RPMI7951 (cell line): ENCODE measurements around the gene SYT1. TPM values are rescaled to one million over a fixed set of nuclear protein-coding genes. Genes with fewer than 3 reads are reported as not detected.

Source experiments
- DNase-seq: peaks from one replicate; pipeline ENCODE4 v3.0.0-alpha.2; 2012; ENCODE audit warnings: low read depth
- total RNA-seq: library from RNA; depleted of rRNA; stranded (reverse); fragments of >200 nt; shearing (Covaris generic); gene quantifications from 2 replicates; pipeline ENCODE4 v1.2.3, GENCODE V29; 2014

The SYT1 gene
- total RNA-seq, 1 experiment from 2014 or later = 5.9 TPM

GRCh38 chr12:79056775-79057174 is 192.2 kb downstream of the SYT1 start:
- no peak for DNase-seq

- DNase-seq = no peak
These were observed 193.0 kb downstream of the SYT1 start for GRCh38 chr12:79057540-79057939.

GRCh38 chr12:79058342-79058741 is 193.8 kb downstream of the SYT1 start:
- DNase-seq = peak; percentile 80

- no peak for DNase-seq
These were observed 195.0 kb downstream of the SYT1 start for GRCh38 chr12:79059557-79059956.

GRCh38 chr12:79063258-79063657 is 198.7 kb downstream of the SYT1 start:
- DNase-seq = peak; percentile 8

GRCh38 chr12:79067977-79068376 is 203.4 kb downstream of the SYT1 start:
- no peak for DNase-seq

- DNase-seq = no peak
These were observed 204.4 kb downstream of the SYT1 start for GRCh38 chr12:79069009-79069408.

- DNase-seq = peak; percentile 18
These were observed 206.9 kb downstream of the SYT1 start for GRCh38 chr12:79071498-79071897.

- DNase-seq = no peak
These were observed 208.9 kb downstream of the SYT1 start for GRCh38 chr12:79073506-79073905.

- DNase-seq = no peak
These were observed 218.0 kb downstream of the SYT1 start for GRCh38 chr12:79082595-79082994.

GRCh38 chr12:79083181-79083580 is 218.6 kb downstream of the SYT1 start:
- peak; percentile 2 for DNase-seq

- DNase-seq = no peak
These were observed 220.6 kb downstream of the SYT1 start for GRCh38 chr12:79085106-79085682.

- DNase-seq = peak; percentile 12
These were observed 222.1 kb downstream of the SYT1 start for GRCh38 chr12:79086541-79087296.

- DNase-seq = peak; percentile 4
These were observed 234.0 kb downstream of the SYT1 start for GRCh38 chr12:79098530-79098929.

- DNase-seq = no peak
These were observed 244.4 kb downstream of the SYT1 start for GRCh38 chr12:79108962-79109361.

GRCh38 chr12:79114896-79115295 is 250.3 kb downstream of the SYT1 start:
- no peak for DNase-seq

GRCh38 chr12:79115743-79116142 is 251.2 kb downstream of the SYT1 start:
- no peak for DNase-seq

- no peak for DNase-seq
These were observed 255.2 kb downstream of the SYT1 start for GRCh38 chr12:79119796-79120195.

- DNase-seq = no peak
These were observed 256.9 kb downstream of the SYT1 start for GRCh38 chr12:79121486-79121885.

- no peak for DNase-seq
These were observed 259.8 kb downstream of the SYT1 start for GRCh38 chr12:79124385-79124784.

- no peak for DNase-seq
These were observed 260.8 kb downstream of the SYT1 start for GRCh38 chr12:79125358-79125757.

- peak; percentile 76 for DNase-seq
These were observed 262.7 kb downstream of the SYT1 start for GRCh38 chr12:79127271-79127751.

- no peak for DNase-seq
These were observed 264.4 kb downstream of the SYT1 start for GRCh38 chr12:79128956-79129355.
